Sigmoid colon (tissue), 7 donors: ENCODE results near the gene PBX3. TPM values are rescaled to one million over a fixed set of nuclear protein-coding genes. Genes with fewer than 3 reads are reported as not detected.

Experiments used
- DNase-seq: peaks from one replicate; pipeline ENCODE4 v3.0.0-alpha.2; 2019
- H3K27ac ChIP-seq, 4 donors: fragments of 200-600 bp; sonication (generic); one replicate each; pipeline ENCODE4 v1.5.1; 2016 to 2019; ENCODE audit warnings: mild to moderate bottlenecking in 1 of 4
- H3K27me3 ChIP-seq, 3 donors: fragments of 200-600 bp; sonication (generic); one replicate each; pipeline ENCODE4 v1.5.1; 2019; ENCODE audit warnings: mild to moderate bottlenecking in 1 of 3
- H3K36me3 ChIP-seq, 4 donors: fragments of 200-600 bp; sonication (generic); one replicate each; pipeline ENCODE4 v1.5.1; 2016 to 2019
- H3K4me1 ChIP-seq, 4 donors: fragments of 200-600 bp; sonication (generic); one replicate each; pipeline ENCODE4 v1.5.1; 2017 to 2019
- H3K4me3 ChIP-seq, 4 donors: fragments of 200-600 bp; sonication (generic); one replicate each; pipeline ENCODE4 v1.5.1; 2017 to 2019; ENCODE audit warnings: mild to moderate bottlenecking in 2 of 4, moderate library complexity in 1 of 4
- H3K9me3 ChIP-seq, 4 donors: fragments of 200-600 bp in 3 of 4; sonication (generic) in 3 of 4; one replicate each; pipeline versions ENCODE4 v1.5.1 to v1.6.1; 2013 to 2019
- EP300 ChIP-seq, 4 donors: sonication (generic); formaldehyde crosslinking; IDR thresholded peaks; one replicate each; pipeline ENCODE4 v1.6.1; 2017; ENCODE audit warnings: antibody characterized with exemption in 4 of 4
- POLR2A ChIP-seq, 2 donors: fragments of 450-650 bp; IDR thresholded peaks; one replicate each; pipeline ENCODE4 v1.6.1; 2016; ENCODE audit warnings: antibody characterized with exemption in 2 of 2, mild to moderate bottlenecking in 2 of 2, moderate library complexity in 2 of 2
- POLR2AphosphoS5 ChIP-seq, 4 donors: sonication (generic); formaldehyde crosslinking; IDR thresholded peaks; one replicate each; pipeline ENCODE4 v1.6.1; 2017; ENCODE audit warnings: antibody characterized with exemption in 4 of 4
- WGBS, 2 donors: extraction: QIAGEN DNeasy Blood & Tissue Kit; methylation state at CpG; one replicate each; pipeline ENCODE4 v1.1.7; 2013; 5-methylcytosine and 5-hydroxymethylcytosine counted together
- intact Hi-C: fragments of 100-400 bp; cut with DNase I; formaldehyde crosslinking; loops from one replicate; pipeline ENCODE4 v1.15.1; 2023
- polyA plus RNA-seq, 3 donors: library from polyadenylated mRNA; stranded (reverse); fragments of 200-250 nt; gene quantifications; one replicate each; pipeline ENCODE4 v1.2.3, GENCODE V29; 2013
- total RNA-seq, 4 donors: library from RNA; depleted of rRNA; stranded (reverse); fragments of >200 nt; gene quantifications; one replicate each; pipeline ENCODE4 v1.1.0, GENCODE V29; 2016
- TF ChIP-seq, protein P1 (sequence below), 4 experiments: fragments of 450-650 bp in 3 of 4; fragments of 200-600 bp in 1 of 4; IDR thresholded peaks; one replicate each; pipeline ENCODE4 v1.5.1; 2016 to 2019; ENCODE audit warnings: antibody characterized with exemption in 4 of 4, mild to moderate bottlenecking in 3 of 4, moderate library complexity in 2 of 4
- donor health status: healthy with polysubstance abuse.
- donor health status: Bipolar disorder and iron deficiency.
- donor health status: healthy.

PBX3 gene
- total and polyA plus RNA-seq, 7 donors = 2.8 to 159 (median 90.6) TPM

DNA sequence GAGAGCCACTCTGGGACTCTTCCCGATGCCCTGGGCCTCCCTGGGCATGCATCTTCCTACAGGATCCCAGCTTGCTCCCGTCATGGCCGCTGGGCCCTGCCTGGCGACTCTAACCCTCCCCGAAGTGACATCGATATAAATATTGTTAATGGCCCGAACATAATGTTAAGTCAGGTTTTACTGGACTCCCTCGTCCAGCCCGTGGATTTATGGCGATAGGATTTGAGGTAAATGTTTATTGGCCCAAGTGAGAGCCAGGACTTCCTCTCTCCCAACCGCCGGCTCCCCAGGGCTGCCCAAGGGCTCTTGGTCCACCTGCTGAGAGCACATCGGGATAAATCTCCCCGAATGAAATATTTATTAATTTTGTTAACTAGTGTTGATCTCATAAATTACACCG is 246.3 kb downstream of the PBX3 start:
- Histone ChIP-seq H3K4me3 (no peak overlapping the region), H3K9me3 (no peaks in the 10 kb centered on the region), H3K36me3 (no peaks in the 10 kb centered on the region), H3K27me3 (no peaks in the 10 kb centered on the region), H3K27ac (no peak overlapping the region), H3K4me1 (no peaks in the 10 kb centered on the region)
- 85 to 89% methylated on average over 15 of the region's 15 CpGs for WGBS, 2 donors
- no peak for TF ChIP-seq POLR2A (IDR thresholded peaks at IDR 0.05)
- TF ChIP-seq, protein P1, sequence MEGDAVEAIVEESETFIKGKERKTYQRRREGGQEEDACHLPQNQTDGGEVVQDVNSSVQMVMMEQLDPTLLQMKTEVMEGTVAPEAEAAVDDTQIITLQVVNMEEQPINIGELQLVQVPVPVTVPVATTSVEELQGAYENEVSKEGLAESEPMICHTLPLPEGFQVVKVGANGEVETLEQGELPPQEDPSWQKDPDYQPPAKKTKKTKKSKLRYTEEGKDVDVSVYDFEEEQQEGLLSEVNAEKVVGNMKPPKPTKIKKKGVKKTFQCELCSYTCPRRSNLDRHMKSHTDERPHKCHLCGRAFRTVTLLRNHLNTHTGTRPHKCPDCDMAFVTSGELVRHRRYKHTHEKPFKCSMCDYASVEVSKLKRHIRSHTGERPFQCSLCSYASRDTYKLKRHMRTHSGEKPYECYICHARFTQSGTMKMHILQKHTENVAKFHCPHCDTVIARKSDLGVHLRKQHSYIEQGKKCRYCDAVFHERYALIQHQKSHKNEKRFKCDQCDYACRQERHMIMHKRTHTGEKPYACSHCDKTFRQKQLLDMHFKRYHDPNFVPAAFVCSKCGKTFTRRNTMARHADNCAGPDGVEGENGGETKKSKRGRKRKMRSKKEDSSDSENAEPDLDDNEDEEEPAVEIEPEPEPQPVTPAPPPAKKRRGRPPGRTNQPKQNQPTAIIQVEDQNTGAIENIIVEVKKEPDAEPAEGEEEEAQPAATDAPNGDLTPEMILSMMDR (IDR thresholded peaks at IDR 0.05) = no peak
- no peak for TF ChIP-seq POLR2AphosphoS5 (IDR thresholded peaks at IDR 0.05)
- TF ChIP-seq EP300 (IDR thresholded peaks at IDR 0.05) = no peak
- peak; percentile 40 for DNase-seq
- intact Hi-C loops = no loop called here

DNA sequence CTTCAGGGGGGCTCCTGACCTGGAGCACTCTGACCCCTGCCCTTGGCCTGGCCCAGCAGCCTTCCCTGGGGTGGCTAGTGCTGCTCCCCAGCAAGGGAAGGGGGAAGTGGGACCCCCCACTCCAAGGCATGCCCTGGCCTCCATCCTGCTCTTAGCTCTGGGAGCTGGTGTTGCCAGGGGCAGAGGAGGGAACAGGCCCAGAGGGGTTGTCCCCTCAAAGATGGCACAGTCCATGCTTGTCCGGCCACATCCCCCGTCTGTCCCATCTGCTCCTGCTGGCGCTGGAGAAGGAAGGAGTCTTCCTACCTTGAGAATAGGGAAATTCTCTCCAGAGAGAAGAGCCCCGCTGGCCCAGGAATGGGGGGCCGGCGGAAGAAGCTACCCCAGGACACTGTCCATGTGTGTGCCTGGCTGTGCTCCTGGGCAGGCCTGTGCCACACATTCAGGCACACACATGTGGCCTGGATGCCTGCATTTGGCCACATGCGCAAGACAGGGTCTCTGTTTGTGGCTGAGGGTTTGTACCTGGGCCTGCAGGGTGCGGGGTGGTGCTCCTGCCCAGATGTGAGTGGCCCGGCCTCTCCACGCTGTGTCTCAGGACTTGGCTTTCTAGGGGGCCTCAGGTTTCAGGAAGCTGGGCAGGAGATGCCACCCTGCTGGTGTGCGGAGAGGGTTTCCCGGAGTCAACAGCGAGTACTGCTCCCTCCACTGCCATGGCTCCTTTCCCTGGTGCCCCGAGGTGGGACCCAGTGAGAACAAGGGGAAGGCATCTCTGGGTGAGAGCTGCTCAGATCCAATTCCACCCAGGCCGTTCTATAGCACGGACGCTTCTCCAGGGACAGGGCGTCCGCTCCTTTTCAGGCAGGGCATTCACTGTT is 247.1 kb downstream of the PBX3 start:
- intact Hi-C loops = no loop called here
- no peak overlapping the region for H3K27ac ChIP-seq
- 90 to 93% methylated on average over 19 of the region's 19 CpGs for WGBS, 2 donors
- H3K4me3 ChIP-seq = no peak overlapping the region
- no peaks in the 10 kb centered on the region for H3K4me1 ChIP-seq
- TF ChIP-seq, protein P1 (IDR thresholded peaks at IDR 0.05) = no peak
- no peak for TF ChIP-seq EP300 (IDR thresholded peaks at IDR 0.05)
- TF ChIP-seq POLR2AphosphoS5 (IDR thresholded peaks at IDR 0.05) = no peak
- TF ChIP-seq POLR2A (IDR thresholded peaks at IDR 0.05) = no peak
- H3K36me3 ChIP-seq = no peaks in the 10 kb centered on the region
- peak; percentile 57 for DNase-seq
- H3K9me3 ChIP-seq = no peaks in the 10 kb centered on the region
- no peaks in the 10 kb centered on the region for H3K27me3 ChIP-seq

GRCh38 chr9:125995006-125995405 is 247.8 kb downstream of the PBX3 start:
- Histone ChIP-seq H3K36me3 (no peaks in the 10 kb centered on the region), H3K27ac (no peak overlapping the region), H3K9me3 (no peaks in the 10 kb centered on the region), H3K4me1 (no peaks in the 10 kb centered on the region), H3K27me3 (no peaks in the 10 kb centered on the region), H3K4me3 (no peak overlapping the region)
- peak; percentile 48 for DNase-seq
- no peak for TF ChIP-seq POLR2A (IDR thresholded peaks at IDR 0.05)
- TF ChIP-seq EP300 (IDR thresholded peaks at IDR 0.05) = no peak
- TF ChIP-seq, protein P1 (IDR thresholded peaks at IDR 0.05) = no peak
- no peak for TF ChIP-seq POLR2AphosphoS5 (IDR thresholded peaks at IDR 0.05)
- intact Hi-C loops = no loop called here
- WGBS, 2 donors = 84 to 91% methylated on average over 5 of the region's 5 CpGs

DNA sequence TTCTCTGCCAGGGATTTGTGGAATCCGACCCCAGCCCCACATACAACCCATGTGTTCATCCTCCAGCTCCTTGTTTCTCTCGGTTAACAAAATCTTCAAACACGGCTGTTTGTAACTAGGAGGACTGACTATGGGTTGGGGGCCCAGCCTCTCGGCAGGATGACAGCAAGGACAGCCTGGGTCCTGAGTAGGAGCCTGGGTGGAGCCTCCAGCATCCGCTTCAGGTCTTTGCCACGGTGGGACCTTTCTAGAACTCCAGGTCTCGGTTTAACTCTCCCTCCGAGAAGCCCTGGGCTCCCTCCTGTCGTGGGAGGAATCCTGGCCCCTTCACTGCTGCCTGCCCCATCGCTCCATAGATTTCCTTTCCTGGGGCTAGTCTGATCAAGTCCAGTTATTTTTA is 248.5 kb downstream of the PBX3 start:
- no peaks in the 10 kb centered on the region for H3K36me3 ChIP-seq
- WGBS, 2 donors = 87 to 89% methylated on average over 10 of the region's 10 CpGs
- no peaks in the 10 kb centered on the region for H3K9me3 ChIP-seq
- no peaks in the 10 kb centered on the region for H3K27me3 ChIP-seq
- DNase-seq = peak; percentile 46
- TF ChIP-seq, protein P1 (IDR thresholded peaks at IDR 0.05) = no peak
- TF ChIP-seq POLR2A (IDR thresholded peaks at IDR 0.05) = no peak
- TF ChIP-seq EP300 (IDR thresholded peaks at IDR 0.05) = no peak
- TF ChIP-seq POLR2AphosphoS5 (IDR thresholded peaks at IDR 0.05) = no peak
- no peak overlapping the region for H3K27ac ChIP-seq
- no peaks in the 10 kb centered on the region for H3K4me1 ChIP-seq
- intact Hi-C loops = no loop called here
- no peak overlapping the region for H3K4me3 ChIP-seq
